Measurements from ENCODE around the gene FUT3.
"Not testable (repeated sequence)": the region's sequence is repeated elsewhere in the genome, so short reads cannot be mapped to it uniquely, and the experiment has no call there.

FUT3 gene

GRCh38 chr19:5884065-5884811, 33.0 kb upstream of the FUT3 start:
- H3K56ac ChIP-seq (ENCODE audit: low read length); H3K79me1 ChIP-seq (ENCODE audit: low read length); H4K5ac ChIP-seq (ENCODE audit: low read length); H2BK5ac ChIP-seq (ENCODE audit: low read length); H3K9ac ChIP-seq (ENCODE audit: low read length); H2BK15ac ChIP-seq (replicated peaks; ENCODE audit: low read depth); H3K4ac ChIP-seq (ENCODE audit: low read depth, low read length); H3K4me1 ChIP-seq (ENCODE audit: control insufficient read depth, low read depth, low read length); H3K79me2 ChIP-seq (ENCODE audit: control insufficient read depth, insufficient read depth, low read length); H3K4me2 ChIP-seq (ENCODE audit: low read length); H3K27me3 ChIP-seq (ENCODE audit: insufficient read depth, low read length, poor library complexity); DNase-seq; H4K8ac ChIP-seq (ENCODE audit: low read depth, low read length); H2AK5ac ChIP-seq (ENCODE audit: low read length); H3K4me3 ChIP-seq (ENCODE audit: low read length); H3K23ac ChIP-seq (ENCODE audit: low read length); H3K27ac ChIP-seq (ENCODE audit: low read depth, low read length); H2BK120ac ChIP-seq (ENCODE audit: low read depth, low read length); H3K18ac ChIP-seq (ENCODE audit: low read length); H3K36me3 ChIP-seq (ENCODE audit: control insufficient read depth, insufficient read depth, low read length): not testable (repeated sequence)
- WGBS (ENCODE audit: extremely low coverage, insufficient coverage, low lambda C conversion rate), result no CpG with 5 or more reads among the region's 11 CpGs

- not testable (repeated sequence) for H3K27ac ChIP-seq (ENCODE audit: low read depth, low read length); H2BK15ac ChIP-seq (replicated peaks; ENCODE audit: low read depth); H3K23ac ChIP-seq (ENCODE audit: low read length); H2AK5ac ChIP-seq (ENCODE audit: low read length); H3K36me3 ChIP-seq (ENCODE audit: control insufficient read depth, insufficient read depth, low read length); DNase-seq; H2BK120ac ChIP-seq (ENCODE audit: low read depth, low read length); H3K4me2 ChIP-seq (ENCODE audit: low read length); H3K4me3 ChIP-seq (ENCODE audit: low read length); H3K56ac ChIP-seq (ENCODE audit: low read length); H3K18ac ChIP-seq (ENCODE audit: low read length); H3K4ac ChIP-seq (ENCODE audit: low read depth, low read length); H2BK5ac ChIP-seq (ENCODE audit: low read length); H3K27me3 ChIP-seq (ENCODE audit: insufficient read depth, low read length, poor library complexity); H3K9ac ChIP-seq (ENCODE audit: low read length); H3K4me1 ChIP-seq (ENCODE audit: control insufficient read depth, low read depth, low read length); H3K79me1 ChIP-seq (ENCODE audit: low read length); H4K8ac ChIP-seq (ENCODE audit: low read depth, low read length); H3K79me2 ChIP-seq (ENCODE audit: control insufficient read depth, insufficient read depth, low read length); H4K5ac ChIP-seq (ENCODE audit: low read length)
- no CpG with 5 or more reads among the region's 13 CpGs for whole genome bisulfite sequencing (ENCODE audit: extremely low coverage, insufficient coverage, low lambda C conversion rate)
Observed at GRCh38 chr19:5883157-5883873, 32.1 kb upstream of the FUT3 start.

- Histone ChIP-seq H3K27me3 (ENCODE audit: insufficient read depth, low read length, poor library complexity) (no peaks in the 10 kb centered on the region), H3K9ac (ENCODE audit: low read length) (no peak overlapping the region), H4K8ac (ENCODE audit: low read depth, low read length) (no peak overlapping the region), H3K4me2 (ENCODE audit: low read length) (no peak overlapping the region), H3K79me2 (ENCODE audit: control insufficient read depth, insufficient read depth, low read length) (no peaks in the 10 kb centered on the region), H3K18ac (ENCODE audit: low read length) (no peak overlapping the region), H3K23ac (ENCODE audit: low read length) (no peak overlapping the region), H3K56ac (ENCODE audit: low read length) (no peak overlapping the region), H4K5ac (ENCODE audit: low read length) (no peak overlapping the region), H3K4me1 (ENCODE audit: control insufficient read depth, low read depth, low read length) (no peaks in the 10 kb centered on the region), H2BK120ac (ENCODE audit: low read depth, low read length) (no peak overlapping the region), H3K27ac (ENCODE audit: low read depth, low read length) (no peak overlapping the region), H3K36me3 (ENCODE audit: control insufficient read depth, insufficient read depth, low read length) (no peaks in the 10 kb centered on the region), H2BK15ac (replicated peaks; ENCODE audit: low read depth) (no peak overlapping the region), H3K4ac (ENCODE audit: low read depth, low read length) (no peak overlapping the region), H3K79me1 (ENCODE audit: low read length) (no peaks in the 10 kb centered on the region), H3K4me3 (ENCODE audit: low read length) (no peak overlapping the region), H2AK5ac (ENCODE audit: low read length) (no peak overlapping the region), H2BK5ac (ENCODE audit: low read length) (no peak overlapping the region)
- no peak for DNase-seq
- WGBS (ENCODE audit: extremely low coverage, insufficient coverage, low lambda C conversion rate), result no CpG with 5 or more reads among the region's 9 CpGs
Observed at GRCh38 chr19:5882421-5882968, 31.2 kb upstream of the FUT3 start.

GRCh38 chr19:5881543-5882299, 30.5 kb upstream of the FUT3 start:
- no peak overlapping the region for H4K5ac ChIP-seq (ENCODE audit: low read length)
- no peak overlapping the region for H3K23ac ChIP-seq (ENCODE audit: low read length)
- no CpG with 5 or more reads among the region's 19 CpGs for WGBS (ENCODE audit: extremely low coverage, insufficient coverage, low lambda C conversion rate)
- H3K4me2 ChIP-seq (ENCODE audit: low read length), result no peak overlapping the region
- H3K4me3 ChIP-seq (ENCODE audit: low read length), result no peak overlapping the region
- H3K27ac ChIP-seq (ENCODE audit: low read depth, low read length), result no peak overlapping the region
- H3K18ac ChIP-seq (ENCODE audit: low read length), result no peak overlapping the region
- H3K56ac ChIP-seq (ENCODE audit: low read length), result no peak overlapping the region
- no peaks in the 10 kb centered on the region for H3K4me1 ChIP-seq (ENCODE audit: control insufficient read depth, low read depth, low read length)
- no peak overlapping the region for H3K4ac ChIP-seq (ENCODE audit: low read depth, low read length)
- no peak for DNase-seq
- no peak overlapping the region for H2BK120ac ChIP-seq (ENCODE audit: low read depth, low read length)
- no peak overlapping the region for H2BK5ac ChIP-seq (ENCODE audit: low read length)
- H4K8ac ChIP-seq (ENCODE audit: low read depth, low read length), result no peak overlapping the region
- H3K36me3 ChIP-seq (ENCODE audit: control insufficient read depth, insufficient read depth, low read length), result no peaks in the 10 kb centered on the region
- H3K9ac ChIP-seq (ENCODE audit: low read length), result no peak overlapping the region
- no peaks in the 10 kb centered on the region for H3K79me2 ChIP-seq (ENCODE audit: control insufficient read depth, insufficient read depth, low read length)
- H3K27me3 ChIP-seq (ENCODE audit: insufficient read depth, low read length, poor library complexity), result no peaks in the 10 kb centered on the region
- H2AK5ac ChIP-seq (ENCODE audit: low read length), result no peak overlapping the region
- H2BK15ac ChIP-seq (replicated peaks; ENCODE audit: low read depth), result no peak overlapping the region
- no peaks in the 10 kb centered on the region for H3K79me1 ChIP-seq (ENCODE audit: low read length)

- Histone ChIP-seq H4K5ac (ENCODE audit: low read length) (no peak overlapping the region), H3K4me1 (ENCODE audit: control insufficient read depth, low read depth, low read length) (no peaks in the 10 kb centered on the region), H3K79me2 (ENCODE audit: control insufficient read depth, insufficient read depth, low read length) (no peaks in the 10 kb centered on the region), H2AK5ac (ENCODE audit: low read length) (no peak overlapping the region), H3K79me1 (ENCODE audit: low read length) (no peaks in the 10 kb centered on the region), H4K8ac (ENCODE audit: low read depth, low read length) (no peak overlapping the region), H3K4ac (ENCODE audit: low read depth, low read length) (no peak overlapping the region), H2BK120ac (ENCODE audit: low read depth, low read length) (no peak overlapping the region), H3K27me3 (ENCODE audit: insufficient read depth, low read length, poor library complexity) (no peaks in the 10 kb centered on the region), H3K56ac (ENCODE audit: low read length) (no peak overlapping the region), H2BK5ac (ENCODE audit: low read length) (no peak overlapping the region), H2BK15ac (replicated peaks; ENCODE audit: low read depth) (no peak overlapping the region), H3K4me3 (ENCODE audit: low read length) (no peak overlapping the region), H3K23ac (ENCODE audit: low read length) (no peak overlapping the region), H3K27ac (ENCODE audit: low read depth, low read length) (no peak overlapping the region), H3K18ac (ENCODE audit: low read length) (no peak overlapping the region), H3K36me3 (ENCODE audit: control insufficient read depth, insufficient read depth, low read length) (no peaks in the 10 kb centered on the region), H3K9ac (ENCODE audit: low read length) (no peak overlapping the region), H3K4me2 (ENCODE audit: low read length) (no peak overlapping the region)
- whole genome bisulfite sequencing (ENCODE audit: extremely low coverage, insufficient coverage, low lambda C conversion rate), result no CpG with 5 or more reads among the region's 15 CpGs
- peak; percentile 46 for DNase-seq
Observed at GRCh38 chr19:5880604-5881078, 29.4 kb upstream of the FUT3 start.

Data from mesendoderm (in vitro differentiated cells).